SK-N-MC (cell line): ENCODE measurements around the gene ADAMTS6.

Experiments used
- DNase-seq: peaks from one replicate; pipeline ENCODE4 v3.0.0-alpha.2; 2011; ENCODE audit warnings: low read depth, low spot score
- H3K27ac ChIP-seq: fragments of 200-600 bp; sonication (generic); 2 replicates; pipeline ENCODE4 v1.5.1; 2016; ENCODE audit warnings: mixed run types
- H3K36me3 ChIP-seq: fragments of 200-600 bp; sonication (generic); 2 replicates; pipeline ENCODE4 v1.6.1; 2017; ENCODE audit warnings: antibody characterized with exemption, low read length, mixed read lengths; ENCODE audit not compliant: insufficient read depth
- H3K4me3 ChIP-seq: fragments of 200-600 bp; sonication (generic); 2 replicates; pipeline ENCODE4 v1.5.1; 2016
- H3K9ac ChIP-seq: fragments of 200-600 bp; sonication (generic); 2 replicates; pipeline ENCODE4 v1.8.0; 2017; ENCODE audit warnings: mixed run types, mixed read lengths; ENCODE audit not compliant: insufficient read length
- H3K9me3 ChIP-seq: fragments of 200-600 bp; sonication (generic); 2 replicates; pipeline ENCODE4 v1.6.1; 2017; ENCODE audit warnings: low read depth, mild to moderate bottlenecking, antibody characterized with exemption, low read length, moderate library complexity, mixed read lengths
- EZH2 ChIP-seq: fragments of 200-600 bp; sonication (generic); IDR thresholded peaks from one replicate; pipeline ENCODE4 v1.6.1; 2017; ENCODE audit warnings: antibody characterized with exemption
- FOXP2 ChIP-seq: optimal IDR thresholded peaks from 2 replicates; pipeline ENCODE3; 2011; ENCODE audit warnings: mild to moderate bottlenecking, moderate library complexity; ENCODE audit not compliant: insufficient read depth; ENCODE audit errors: extremely low read length, control extremely low read depth
- POLR2AphosphoS5 ChIP-seq: IDR thresholded peaks from 2 replicates; pipeline ENCODE4 v1.6.1; 2012; ENCODE audit warnings: mild to moderate bottlenecking, low read depth, low read length, borderline replicate concordance

The ADAMTS6 gene

GRCh38 chr5:65475895-65476294 is 5.8 kb downstream of the ADAMTS6 start:
- no peak overlapping the region for H3K27ac ChIP-seq
- no peak overlapping the region for H3K4me3 ChIP-seq
- H3K36me3 ChIP-seq: no peaks in the 10 kb centered on the region
- H3K9ac ChIP-seq: no peak overlapping the region
- DNase-seq: no peak
- no peaks in the 10 kb centered on the region for H3K9me3 ChIP-seq
- TF ChIP-seq EZH2: no peak
- TF ChIP-seq FOXP2: no peak
- no peak for TF ChIP-seq POLR2AphosphoS5

- Histone ChIP-seq H3K27ac (no peak overlapping the region), H3K9ac (no peak overlapping the region), H3K9me3 (no peaks in the 10 kb centered on the region), H3K4me3 (no peak overlapping the region), H3K36me3 (no peaks in the 10 kb centered on the region)
- DNase-seq: no peak
- TF ChIP-seq POLR2AphosphoS5: no peak
- TF ChIP-seq EZH2: no peak
- no peak for TF ChIP-seq FOXP2
Observed at GRCh38 chr5:65475336-65475735, 6.4 kb downstream of the ADAMTS6 start.

DNA sequence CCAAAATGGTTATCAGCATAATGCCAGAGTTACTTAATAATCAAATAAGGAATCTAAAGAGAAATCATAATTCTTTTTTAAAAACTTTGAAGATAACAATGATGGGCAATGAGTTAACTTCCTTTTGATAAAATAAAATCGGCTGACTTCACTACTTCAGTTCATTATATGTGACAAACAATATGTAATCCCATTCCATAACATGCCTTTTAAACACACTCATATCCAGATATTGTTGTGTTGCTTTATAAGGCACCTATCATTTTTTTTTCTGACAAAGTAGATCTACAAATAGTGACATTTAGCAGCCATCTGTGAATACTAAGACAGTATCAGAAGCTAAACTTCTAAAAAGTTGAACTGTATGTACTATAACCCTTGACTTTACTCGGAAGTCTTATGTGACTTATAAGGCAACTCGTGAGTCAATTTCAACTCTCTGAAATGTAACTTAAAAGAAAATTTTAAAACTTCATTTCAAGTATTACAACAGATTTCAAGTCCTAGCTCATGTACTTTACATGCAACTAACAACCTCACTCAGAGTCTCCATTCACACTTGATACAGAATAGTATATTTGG is 7.5 kb downstream of the ADAMTS6 start:
- DNase-seq: no peak

GRCh38 chr5:65468633-65469032 is 13.1 kb downstream of the ADAMTS6 start:
- TF ChIP-seq EZH2 (no peak), POLR2AphosphoS5 (no peak), FOXP2 (no peak)
- Histone ChIP-seq H3K27ac (no peak overlapping the region), H3K9ac (no peak overlapping the region), H3K4me3 (no peak overlapping the region), H3K36me3 (no peaks in the 10 kb centered on the region), H3K9me3 (no peaks in the 10 kb centered on the region)
- DNase-seq: no peak

More for the DNA sequence above, 7.5 kb downstream of the ADAMTS6 start:
- Histone ChIP-seq H3K9me3 (no peaks in the 10 kb centered on the region), H3K36me3 (no peaks in the 10 kb centered on the region), H3K4me3 (no peak overlapping the region), H3K9ac (no peak overlapping the region), H3K27ac (no peak overlapping the region)
- TF ChIP-seq EZH2: no peak
- TF ChIP-seq POLR2AphosphoS5: no peak
- no peak for TF ChIP-seq FOXP2

DNA sequence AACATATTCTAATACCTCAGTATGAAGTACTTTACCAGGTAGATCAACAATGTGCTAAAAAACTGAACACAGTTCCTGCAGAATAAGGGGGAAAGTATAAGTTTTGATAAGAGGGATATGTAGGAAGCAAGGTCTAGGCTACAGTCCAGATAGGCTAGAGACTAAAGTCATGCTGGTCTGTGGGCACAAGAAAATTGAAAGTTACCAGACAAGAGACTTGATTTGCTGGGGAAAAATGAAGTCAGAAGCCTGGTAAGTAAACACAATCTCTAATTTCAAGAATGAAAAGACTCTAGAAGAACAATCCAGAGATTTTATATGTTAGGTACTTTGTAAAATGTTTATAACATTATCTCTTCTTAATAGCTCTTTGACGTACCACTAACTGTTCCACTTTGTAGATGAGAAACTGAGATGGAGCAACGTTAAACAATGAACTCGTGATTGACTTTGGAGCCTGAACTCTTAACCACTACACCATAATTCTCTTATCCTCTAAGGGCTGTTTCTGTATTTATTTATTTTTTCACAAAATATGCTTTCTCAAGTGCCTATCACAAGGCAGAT is 19.5 kb downstream of the ADAMTS6 start:
- no peak for TF ChIP-seq FOXP2
- no peak for TF ChIP-seq POLR2AphosphoS5
- TF ChIP-seq EZH2: no peak

DNA sequence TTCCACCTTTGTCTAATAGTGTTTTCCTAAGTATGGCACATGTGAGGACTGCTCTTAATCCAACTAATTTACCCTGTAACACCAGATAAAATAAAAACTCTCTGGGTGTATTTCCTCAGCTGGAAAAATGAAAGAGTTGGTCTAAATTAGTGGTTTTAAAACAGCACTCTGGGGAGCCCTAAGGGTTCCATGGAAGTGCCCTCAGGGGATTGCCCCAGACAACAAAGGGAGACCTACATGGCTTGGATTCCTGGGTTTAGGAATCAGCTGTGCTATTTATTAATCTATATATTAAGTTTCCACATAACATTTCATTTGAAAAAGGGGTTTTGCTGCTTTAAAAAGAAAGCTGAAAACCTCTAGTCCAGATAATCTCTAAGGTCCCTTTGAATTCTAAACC is 20.2 kb downstream of the ADAMTS6 start:
- H3K36me3 ChIP-seq: no peaks in the 10 kb centered on the region
- no peak overlapping the region for H3K27ac ChIP-seq
- H3K9me3 ChIP-seq: no peaks in the 10 kb centered on the region
- DNase-seq: no peak
- no peak overlapping the region for H3K4me3 ChIP-seq
- TF ChIP-seq POLR2AphosphoS5 (no peak), FOXP2 (no peak), EZH2 (no peak)
- H3K9ac ChIP-seq: no peak overlapping the region

More for the DNA sequence above, 19.5 kb downstream of the ADAMTS6 start:
- Histone ChIP-seq H3K36me3 (no peaks in the 10 kb centered on the region), H3K9ac (no peak overlapping the region), H3K27ac (no peak overlapping the region), H3K4me3 (no peak overlapping the region), H3K9me3 (no peaks in the 10 kb centered on the region)
- DNase-seq: no peak

DNA sequence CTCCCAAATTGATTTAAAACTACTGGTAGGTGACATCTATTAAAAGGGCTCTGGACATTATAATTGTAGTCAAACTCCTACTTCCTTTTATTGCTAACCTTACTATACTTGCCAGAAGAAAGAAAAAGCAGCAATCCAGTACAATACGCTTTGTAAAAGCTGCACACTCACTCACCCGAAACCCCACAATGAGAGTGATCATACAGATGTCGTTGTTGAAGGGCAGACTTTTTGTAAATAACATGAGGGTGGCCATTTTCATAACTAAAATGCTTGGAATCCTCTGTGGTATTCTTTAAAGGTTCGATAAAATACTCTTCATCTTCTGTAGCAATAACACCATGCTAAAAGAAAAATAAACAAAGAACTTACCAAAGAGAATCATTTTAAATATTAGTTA is 21.7 kb downstream of the ADAMTS6 start:
- no peak for DNase-seq
- no peak for TF ChIP-seq FOXP2
- no peak for TF ChIP-seq POLR2AphosphoS5
- TF ChIP-seq EZH2: no peak
- no peak overlapping the region for H3K4me3 ChIP-seq
- no peaks in the 10 kb centered on the region for H3K9me3 ChIP-seq
- no peak overlapping the region for H3K9ac ChIP-seq
- H3K27ac ChIP-seq: no peak overlapping the region
- H3K36me3 ChIP-seq: no peaks in the 10 kb centered on the region

- H3K9me3 ChIP-seq: no peaks in the 10 kb centered on the region
- TF ChIP-seq POLR2AphosphoS5: no peak
- TF ChIP-seq EZH2: no peak
- no peak for TF ChIP-seq FOXP2
- no peak overlapping the region for H3K9ac ChIP-seq
- no peaks in the 10 kb centered on the region for H3K36me3 ChIP-seq
- no peak for DNase-seq
- no peak overlapping the region for H3K27ac ChIP-seq
- no peak overlapping the region for H3K4me3 ChIP-seq
Observed at GRCh38 chr5:65455064-65455463, 26.7 kb downstream of the ADAMTS6 start.

DNA sequence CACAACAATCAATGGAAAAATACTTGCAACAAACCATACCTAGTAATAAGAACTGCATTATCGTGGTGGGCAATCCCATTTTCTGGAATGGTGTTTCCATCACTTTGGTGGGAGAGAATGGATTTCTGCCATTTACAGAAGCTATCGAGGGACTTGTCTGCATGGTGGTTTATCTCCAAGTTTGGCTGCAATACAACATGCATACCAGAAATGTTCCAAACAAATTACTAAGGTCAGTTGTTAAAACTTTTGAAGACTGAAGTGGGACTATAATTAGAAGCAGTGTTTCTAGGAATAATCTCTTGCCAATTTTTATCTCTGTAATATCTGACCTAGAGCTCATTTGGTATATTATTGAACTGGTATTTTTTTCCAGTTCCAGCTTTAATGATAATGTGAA is 30.3 kb downstream of the ADAMTS6 start:
- no peak for DNase-seq
- Histone ChIP-seq H3K9ac (no peak overlapping the region), H3K4me3 (no peak overlapping the region), H3K27ac (no peak overlapping the region), H3K9me3 (no peaks in the 10 kb centered on the region), H3K36me3 (no peaks in the 10 kb centered on the region)
- TF ChIP-seq EZH2 (no peak), FOXP2 (no peak), POLR2AphosphoS5 (no peak)
